ENCODE data around the gene CASP9.
"Not testable (repeated sequence)": the region's sequence is repeated elsewhere in the genome, so short reads cannot be mapped to it uniquely, and the experiment has no call there.

Gene CASP9

GRCh38 chr1:15469361-15469760 lies 54.7 kb downstream of the CASP9 start:
- no peak for TF ChIP-seq CTCF (IDR thresholded peaks at IDR 0.05; ENCODE audit: insufficient read depth, low read length, poor library complexity, severe bottlenecking)
- no peaks in the 10 kb centered on the region; the same call in 1 of the 2 replicates for H3K27me3 ChIP-seq (replicated peaks; ENCODE audit: control insufficient read depth, insufficient read depth, low read length)
- no peak overlapping the region for H3K4me3 ChIP-seq (replicated peaks; ENCODE audit: low read depth, low read length)
- DNase-seq (ENCODE audit: extremely low read depth, insufficient read length), result no peak
- H3K36me3 ChIP-seq (ENCODE audit: control insufficient read depth, insufficient read depth, low read length), result no peaks in the 10 kb centered on the region

- TF ChIP-seq CTCF (IDR thresholded peaks at IDR 0.05; ENCODE audit: insufficient read depth, low read length, poor library complexity, severe bottlenecking), result no peak
- Histone ChIP-seq H3K4me3 (replicated peaks; ENCODE audit: low read depth, low read length) (no peak overlapping the region), H3K36me3 (ENCODE audit: control insufficient read depth, insufficient read depth, low read length) (no peaks in the 10 kb centered on the region), H3K27me3 (replicated peaks; ENCODE audit: control insufficient read depth, insufficient read depth, low read length) (no peaks in the 10 kb centered on the region; the same call in 1 of the 2 replicates)
- DNase-seq (ENCODE audit: extremely low read depth, insufficient read length), result no peak
These were observed 55.9 kb downstream of the CASP9 start for GRCh38 chr1:15468145-15468544.

- DNase-seq (ENCODE audit: extremely low read depth, insufficient read length); H3K4me3 ChIP-seq (replicated peaks; ENCODE audit: low read depth, low read length); H3K27me3 ChIP-seq (replicated peaks; ENCODE audit: control insufficient read depth, insufficient read depth, low read length); H3K36me3 ChIP-seq (ENCODE audit: control insufficient read depth, insufficient read depth, low read length): not testable (repeated sequence)
These were observed 56.9 kb downstream of the CASP9 start for GRCh38 chr1:15466955-15467625.

GRCh38 chr1:15465674-15466073 lies 58.3 kb downstream of the CASP9 start:
- Histone ChIP-seq H3K27me3 (replicated peaks; ENCODE audit: control insufficient read depth, insufficient read depth, low read length) (no peaks in the 10 kb centered on the region), H3K4me3 (replicated peaks; ENCODE audit: low read depth, low read length) (no peak overlapping the region), H3K36me3 (ENCODE audit: control insufficient read depth, insufficient read depth, low read length) (no peaks in the 10 kb centered on the region)
- no peak for DNase-seq (ENCODE audit: extremely low read depth, insufficient read length)
- TF ChIP-seq CTCF (IDR thresholded peaks at IDR 0.05; ENCODE audit: insufficient read depth, low read length, poor library complexity, severe bottlenecking), result no peak

- not testable (repeated sequence) for DNase-seq (ENCODE audit: extremely low read depth, insufficient read length); H3K27me3 ChIP-seq (replicated peaks; ENCODE audit: control insufficient read depth, insufficient read depth, low read length); H3K4me3 ChIP-seq (replicated peaks; ENCODE audit: low read depth, low read length); H3K36me3 ChIP-seq (ENCODE audit: control insufficient read depth, insufficient read depth, low read length)
These were observed 60.1 kb downstream of the CASP9 start for GRCh38 chr1:15463926-15464322.

- H3K4me3 ChIP-seq (replicated peaks; ENCODE audit: low read depth, low read length); DNase-seq (ENCODE audit: extremely low read depth, insufficient read length); H3K27me3 ChIP-seq (replicated peaks; ENCODE audit: control insufficient read depth, insufficient read depth, low read length); H3K36me3 ChIP-seq (ENCODE audit: control insufficient read depth, insufficient read depth, low read length): not testable (repeated sequence)
These were observed 60.8 kb downstream of the CASP9 start for GRCh38 chr1:15463064-15463800.

- Histone ChIP-seq H3K36me3 (ENCODE audit: control insufficient read depth, insufficient read depth, low read length) (no peaks in the 10 kb centered on the region), H3K27me3 (replicated peaks; ENCODE audit: control insufficient read depth, insufficient read depth, low read length) (no peaks in the 10 kb centered on the region), H3K4me3 (replicated peaks; ENCODE audit: low read depth, low read length) (no peak overlapping the region)
- no peak for TF ChIP-seq CTCF (IDR thresholded peaks at IDR 0.05; ENCODE audit: insufficient read depth, low read length, poor library complexity, severe bottlenecking)
- DNase-seq (ENCODE audit: extremely low read depth, insufficient read length), result no peak
These were observed 63.3 kb downstream of the CASP9 start for GRCh38 chr1:15460708-15461095.
